ENCODE measurements around the gene ABCG2. TPM values are rescaled to one million over a fixed set of nuclear protein-coding genes. Genes with fewer than 3 reads are reported as not detected.

ABCG2 gene
- total RNA-seq, 3 donors from 2014 or later = 0.24 to 0.71 (median 0.49) TPM

DNA sequence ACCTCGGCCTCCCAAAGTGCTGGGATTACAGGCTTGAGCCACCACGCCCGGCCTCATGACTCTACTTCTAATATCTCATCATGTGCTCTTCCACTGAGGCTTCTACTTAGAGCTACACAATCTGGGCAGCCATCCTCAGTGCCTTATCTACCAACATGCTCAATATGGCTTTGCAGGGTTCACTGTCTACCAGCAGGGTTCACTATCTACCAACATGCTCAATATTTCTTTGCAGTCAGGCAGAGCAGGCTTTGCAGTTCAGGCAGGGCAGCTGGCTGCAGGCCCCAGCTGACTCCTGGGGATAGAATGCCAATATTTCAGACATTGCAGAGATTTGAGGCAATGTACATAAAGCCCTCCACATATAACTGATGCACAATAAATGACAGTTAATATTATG is 103.5 kb downstream of the ABCG2 start:
- H3K4me3 Mint-ChIP-seq = no peak overlapping the region
- no peak for ATAC-seq
- no peak for DNase-seq
- no peaks in the 10 kb centered on the region for H3K27me3 Mint-ChIP-seq (ENCODE audit: low read depth)
- H3K4me1 Mint-ChIP-seq (ENCODE audit: low read depth) = no peaks in the 10 kb centered on the region
- H3K9me3 Mint-ChIP-seq = no peaks in the 10 kb centered on the region
- peaks cover 7% of the 10 kb centered on the region for H3K36me3 Mint-ChIP-seq (ENCODE audit: insufficient read depth)

DNA sequence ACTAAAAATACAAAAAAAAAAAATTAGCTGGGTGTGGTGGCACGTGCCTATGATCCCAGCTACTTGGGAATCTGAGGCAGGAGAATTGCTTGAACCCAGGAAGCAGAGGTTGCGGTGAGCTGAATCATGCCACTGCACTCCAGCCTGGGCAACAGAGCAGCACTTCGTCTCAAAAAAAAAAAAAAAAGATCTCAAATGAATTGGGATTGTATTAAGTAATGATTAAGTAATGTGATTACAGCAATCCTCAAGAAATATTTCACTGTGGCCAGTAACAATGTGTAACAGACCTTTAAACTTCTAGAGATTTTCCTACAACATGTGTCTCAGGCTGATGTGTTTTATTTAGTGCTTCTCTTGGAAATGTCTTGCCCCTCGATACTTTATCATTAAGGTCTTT is 104.2 kb downstream of the ABCG2 start:
- Mint-ChIP-seq H3K9me3 (no peaks in the 10 kb centered on the region), H3K27me3 (ENCODE audit: low read depth) (no peaks in the 10 kb centered on the region), H3K4me1 (ENCODE audit: low read depth) (no peaks in the 10 kb centered on the region), H3K36me3 (ENCODE audit: insufficient read depth) (peaks cover 7% of the 10 kb centered on the region), H3K4me3 (no peak overlapping the region)
- ATAC-seq (no peak), DNase-seq (no peak)

DNA sequence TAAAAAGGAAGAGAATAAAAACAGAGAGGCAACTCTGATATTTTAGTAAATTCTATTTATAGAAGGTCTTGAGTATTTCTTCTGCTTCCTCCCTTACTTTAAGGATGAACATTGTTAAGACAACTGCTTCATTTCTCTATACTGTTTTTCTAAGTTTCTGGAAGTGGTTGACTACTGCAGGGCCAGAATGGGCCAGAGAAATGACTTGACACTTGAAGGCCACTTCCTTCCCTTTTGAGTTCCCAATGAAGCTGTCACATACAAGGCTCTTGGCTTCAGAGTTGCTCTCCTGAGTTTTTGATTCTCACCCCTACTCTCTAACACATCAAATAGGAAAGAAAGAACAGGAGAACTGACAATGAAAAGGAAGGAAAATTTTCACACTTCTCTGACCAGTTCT is 113.4 kb downstream of the ABCG2 start:
- DNase-seq (no peak), ATAC-seq (no peak)
- H3K9me3 Mint-ChIP-seq = no peaks in the 10 kb centered on the region
- no peak overlapping the region for H3K4me3 Mint-ChIP-seq
- H3K27me3 Mint-ChIP-seq (ENCODE audit: low read depth) = no peaks in the 10 kb centered on the region
- H3K4me1 Mint-ChIP-seq (ENCODE audit: low read depth) = peaks cover 3% of the 10 kb centered on the region
- H3K36me3 Mint-ChIP-seq (ENCODE audit: insufficient read depth) = peaks cover 12% of the 10 kb centered on the region

DNA sequence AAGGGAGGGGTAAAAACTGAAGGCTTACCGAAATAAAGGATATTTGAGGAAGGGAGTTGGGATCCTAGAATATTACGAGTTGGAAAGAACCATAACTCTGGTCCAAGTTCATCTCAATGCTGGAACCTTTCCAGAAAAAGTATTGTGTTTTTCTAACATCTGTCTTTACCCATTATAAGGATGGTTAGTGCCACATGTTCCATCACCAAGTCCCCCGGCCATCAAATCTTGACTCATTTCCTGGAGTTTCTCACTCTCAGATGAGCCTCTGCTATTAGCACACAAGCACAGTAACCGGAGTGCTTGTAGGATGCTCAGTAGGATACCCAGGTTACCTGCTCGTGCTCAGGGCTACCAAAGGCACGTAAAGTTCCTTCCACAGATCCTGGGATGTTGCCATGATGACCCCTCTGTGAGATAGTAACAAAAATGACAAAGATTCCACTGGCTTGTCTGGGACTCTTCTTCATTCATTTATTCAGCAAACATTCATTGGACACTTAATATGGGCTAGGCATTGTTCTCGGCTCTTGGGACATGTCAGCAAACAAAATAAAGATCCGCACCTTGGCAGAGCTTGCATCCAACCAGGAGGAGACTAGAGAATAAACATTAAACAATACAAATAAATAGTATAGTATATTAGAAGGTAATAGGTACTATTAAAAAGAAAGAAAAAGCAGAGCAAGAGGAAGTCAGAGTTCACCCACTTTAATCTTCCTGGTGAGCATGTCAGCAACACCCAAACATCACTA is 114.7 kb downstream of the ABCG2 start:
- peaks cover 3% of the 10 kb centered on the region for H3K4me1 Mint-ChIP-seq (ENCODE audit: low read depth)
- H3K27me3 Mint-ChIP-seq (ENCODE audit: low read depth) = no peaks in the 10 kb centered on the region
- ATAC-seq = no peak
- no peaks in the 10 kb centered on the region for H3K9me3 Mint-ChIP-seq
- H3K4me3 Mint-ChIP-seq = no peak overlapping the region
- DNase-seq = no peak
- peaks cover 12% of the 10 kb centered on the region for H3K36me3 Mint-ChIP-seq (ENCODE audit: insufficient read depth)

DNA sequence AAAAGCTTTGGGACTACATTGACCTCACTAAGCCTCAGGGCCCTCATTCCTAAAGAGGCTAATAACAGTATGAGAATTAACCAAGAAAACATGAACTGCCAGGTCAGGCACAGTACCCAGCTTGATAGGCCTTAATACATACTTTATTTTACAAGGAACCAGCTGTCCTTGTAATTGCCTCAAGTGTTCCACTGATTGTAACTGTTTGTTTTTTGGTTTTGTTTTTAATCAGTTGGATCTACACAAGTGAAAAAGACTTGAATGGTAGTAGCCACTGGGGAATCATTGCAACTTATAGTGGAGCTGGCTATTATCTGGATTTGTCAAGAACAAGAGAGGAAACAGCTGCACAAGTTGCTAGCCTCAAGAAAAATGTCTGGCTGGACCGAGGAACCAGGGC is 115.4 kb downstream of the ABCG2 start:
- H3K36me3 Mint-ChIP-seq (ENCODE audit: insufficient read depth) = peaks cover 13% of the 10 kb centered on the region
- DNase-seq (no peak), ATAC-seq (no peak)
- H3K9me3 Mint-ChIP-seq = no peaks in the 10 kb centered on the region
- no peak overlapping the region for H3K4me3 Mint-ChIP-seq
- peaks cover 2% of the 10 kb centered on the region for H3K4me1 Mint-ChIP-seq (ENCODE audit: low read depth)
- H3K27me3 Mint-ChIP-seq (ENCODE audit: low read depth) = no peaks in the 10 kb centered on the region

DNA sequence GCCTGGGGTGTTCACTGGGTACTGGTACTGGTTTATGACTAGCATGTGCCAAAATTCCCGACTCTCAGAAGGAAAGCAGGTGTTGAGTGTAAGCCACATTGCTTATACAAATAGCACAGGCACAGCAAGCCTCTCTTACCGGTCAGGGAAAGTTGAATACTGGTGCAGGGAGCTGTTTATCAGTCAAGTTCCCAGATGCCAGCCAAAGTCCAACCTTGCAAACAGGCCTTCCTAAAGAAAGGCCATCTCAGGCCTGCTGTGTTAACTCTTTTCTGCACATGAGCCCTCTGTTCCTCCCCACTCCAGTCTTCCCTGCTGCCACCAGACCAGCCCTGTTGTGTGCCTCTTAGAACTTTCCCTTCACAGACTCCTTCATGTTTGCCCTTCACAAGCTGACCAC is 116.8 kb downstream of the ABCG2 start:
- no peak for ATAC-seq
- Mint-ChIP-seq H3K9me3 (no peaks in the 10 kb centered on the region), H3K27me3 (ENCODE audit: low read depth) (no peaks in the 10 kb centered on the region)

DNA sequence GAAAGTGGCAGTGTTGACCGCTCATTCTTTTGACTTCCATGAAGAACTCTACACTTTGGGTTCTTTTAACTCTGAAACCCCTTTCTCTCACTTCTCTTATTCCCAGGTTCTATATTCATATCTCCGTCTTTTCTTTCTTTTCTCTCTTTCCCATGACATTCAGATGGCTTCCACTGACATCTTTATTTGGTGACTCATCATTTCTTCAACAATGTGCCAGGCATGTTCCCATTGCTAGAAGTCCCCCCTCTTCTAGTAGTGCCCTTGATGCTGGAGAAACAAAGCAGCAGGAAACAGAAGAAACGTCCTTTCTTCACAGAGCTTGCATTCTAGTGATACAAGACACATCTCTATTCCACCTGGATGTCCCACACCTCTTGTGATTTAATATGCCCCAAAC is 117.7 kb downstream of the ABCG2 start:
- no peaks in the 10 kb centered on the region for H3K27me3 Mint-ChIP-seq (ENCODE audit: low read depth)
- no peak overlapping the region for H3K4me3 Mint-ChIP-seq
- ATAC-seq (no peak), DNase-seq (no peak)
- no peaks in the 10 kb centered on the region for H3K4me1 Mint-ChIP-seq (ENCODE audit: low read depth)
- H3K9me3 Mint-ChIP-seq = no peaks in the 10 kb centered on the region
- peaks cover 11% of the 10 kb centered on the region for H3K36me3 Mint-ChIP-seq (ENCODE audit: insufficient read depth)

More for the DNA sequence above, 116.8 kb downstream of the ABCG2 start:
- H3K36me3 Mint-ChIP-seq (ENCODE audit: insufficient read depth) = peaks cover 9% of the 10 kb centered on the region
- H3K4me1 Mint-ChIP-seq (ENCODE audit: low read depth) = no peaks in the 10 kb centered on the region
- no peak for DNase-seq
- no peak overlapping the region for H3K4me3 Mint-ChIP-seq

Other genes with a start within 250 kb of the ABCG2 start
- gene SPP1, start 182.9 kb downstream of the ABCG2 start, total RNA-seq = under 1 TPM; 0.63 to 0.87 (median 0.81) TPM
- 1 to 10 TPM; 2.8 to 6.0 (median 4.2) TPM for gene PKD2, start 151.0 kb downstream of the ABCG2 start, total RNA-seq
- 10 to 100 TPM; 31.5 to 38.4 (median 35.9) TPM for gene PPM1K, start 125.9 kb upstream of the ABCG2 start, total RNA-seq
- 1 to 10 TPM; 2.5 to 4.1 (median 3.8) TPM for gene HERC6, start 220.2 kb upstream of the ABCG2 start, total RNA-seq

Measured in activated T-cell treated with anti-CD3 and anti-CD28 coated beads, Interleukin-2, amount 50 U/mL, for 4 hours (primary cell).